Keratinocyte (primary cell): ENCODE data around the gene HELQ. TPM values are rescaled to one million over a fixed set of nuclear protein-coding genes. Genes with fewer than 3 reads are reported as not detected.
A peak's percentile ranks its signal among the peaks of the same experiment; 100 is the strongest.

Source experiments
- DNase-seq: peaks from one replicate; pipeline ENCODE4 v3.0.0-alpha.2; 2011; ENCODE audit warnings: low read depth, missing footprints, low spot score
- FAIRE-seq: peaks from 2 replicates; lab custom pipeline; 2011; peaks lifted over from hg19 to GRCh38; lab: Jason Lieb, UNC
- H2AFZ ChIP-seq: 2 replicates; pipeline ENCODE4 v1.6.0; 2012; ENCODE audit warnings: low read length, control low read depth, inconsistent platforms; ENCODE audit not compliant: control insufficient read depth
- H3K27ac ChIP-seq: 2 replicates; pipeline ENCODE4 v1.5.1; 2011; ENCODE audit warnings: low read length; ENCODE audit not compliant: control insufficient read depth, insufficient read depth
- H3K27me3 ChIP-seq: 3 replicates; pipeline ENCODE4 v1.6.0; 2011; ENCODE audit warnings: low read length; ENCODE audit not compliant: control insufficient read depth, insufficient read depth; ENCODE audit errors: extremely low read depth
- H3K36me3 ChIP-seq, 2 experiments: 2 replicates in 1 of 2; 3 replicates in 1 of 2; pipeline ENCODE4 v1.5.1; 2011; ENCODE audit warnings: low read length in 2 of 2, mild to moderate bottlenecking in 1 of 2; ENCODE audit not compliant: control insufficient read depth in 2 of 2, insufficient read depth in 2 of 2; ENCODE audit errors: extremely low read depth in 1 of 2
- H3K4me1 ChIP-seq: 3 replicates; pipeline ENCODE4 v1.5.1; 2011; ENCODE audit warnings: low read length; ENCODE audit not compliant: control insufficient read depth, insufficient read depth; ENCODE audit errors: extremely low read depth
- H3K4me2 ChIP-seq: 3 replicates; pipeline ENCODE4 v1.6.0; 2011; ENCODE audit warnings: low read depth, low read length; ENCODE audit not compliant: control insufficient read depth, insufficient read depth; ENCODE audit errors: extremely low read depth
- H3K4me3 ChIP-seq, 3 experiments: fragments of 200-600 bp in 1 of 3; sonication (generic) in 1 of 3; 2 replicates in 2 of 3; 3 replicates in 1 of 3; pipeline ENCODE4 v1.5.1; 2011 to 2016; ENCODE audit warnings: low read length in 3 of 3, mild to moderate bottlenecking in 3 of 3, control low read depth in 2 of 3, inconsistent platforms in 1 of 3, low read depth in 1 of 3, mixed read lengths in 1 of 3, mixed run types in 1 of 3, moderate library complexity in 1 of 3; ENCODE audit not compliant: control insufficient read depth in 2 of 3, insufficient read depth in 2 of 3; ENCODE audit errors: extremely low read depth in 1 of 3
- H3K79me2 ChIP-seq: 2 replicates; pipeline ENCODE4 v1.6.0; 2012; ENCODE audit warnings: low read length; ENCODE audit not compliant: control insufficient read depth, insufficient read depth
- H3K9ac ChIP-seq: 3 replicates; pipeline ENCODE4 v1.6.0; 2011; ENCODE audit warnings: low read length; ENCODE audit not compliant: control insufficient read depth, insufficient read depth; ENCODE audit errors: extremely low read depth
- H3K9me1 ChIP-seq: 3 replicates; pipeline ENCODE4 v1.6.0; 2011; ENCODE audit warnings: low read length; ENCODE audit not compliant: control insufficient read depth, insufficient read depth; ENCODE audit errors: extremely low read depth
- H3K9me3 ChIP-seq: 2 replicates; pipeline ENCODE4 v1.5.1; 2012; ENCODE audit warnings: low read depth, low read length; ENCODE audit not compliant: control insufficient read depth
- H4K20me1 ChIP-seq: 3 replicates; pipeline ENCODE4 v1.6.0; 2011; ENCODE audit warnings: low read length; ENCODE audit not compliant: control insufficient read depth, insufficient read depth; ENCODE audit errors: extremely low read depth
- CTCF ChIP-seq, 3 experiments: IDR thresholded peaks in 1 of 3; conservative IDR thresholded peaks in 1 of 3; optimal IDR thresholded peaks in 1 of 3; 2 replicates in 2 of 3; 3 replicates in 1 of 3; pipeline versions ENCODE3 to v1.5.1; 2011; ENCODE audit warnings: low read length in 3 of 3, mild to moderate bottlenecking in 3 of 3, moderate library complexity in 2 of 3, control low read depth in 1 of 3, inconsistent platforms in 1 of 3; ENCODE audit not compliant: insufficient read depth in 2 of 3; ENCODE audit errors: extremely low read depth in 1 of 3
- EZH2 ChIP-seq: IDR thresholded peaks from one replicate; pipeline ENCODE4 v1.6.1; 2012; ENCODE audit warnings: inconsistent platforms, mild to moderate bottlenecking, low read length, moderate library complexity
- dilution Hi-C: fragments of 300-500 bp; cut with MboI; formaldehyde crosslinking; loops from one replicate; pipeline ENCODE4 v1.7.0; 2020; ENCODE audit warnings: low sequenced_read_pairs; ENCODE audit not compliant: extremely low pct_ligation_motif_present
- polyA plus RNA-seq, 5 experiments: library from polyadenylated mRNA; depleted of rRNA in 3 of 5; stranded (reverse) in 3 of 5; stranded (forward) in 1 of 5; unstranded in 1 of 5; fragments of >200 nt; gene quantifications; 1 replicate in 1 of 5; 2 replicates in 3 of 5; 3 replicates in 1 of 5; pipeline versions ENCODE4 v1.2.1 to v1.2.3, GENCODE V29; 2011 to 2012; ENCODE audit warnings: missing spikeins in 2 of 5, low read depth in 1 of 5, low replicate concordance in 1 of 5

HELQ gene
- polyA plus RNA-seq, 1 donor (not counting 4 experiments of a cell fraction or from before 2014, with no cell fraction given), result 10.5 TPM

GRCh38 chr4:83389037-83389720 is 66.4 kb downstream of the HELQ start:
- Histone ChIP-seq H3K27me3 (no peaks in the 10 kb centered on the region), H4K20me1 (no peaks in the 10 kb centered on the region), H3K9me3 (no peaks in the 10 kb centered on the region), H3K4me1 (peaks cover 27% of the 10 kb centered on the region), H3K4me3 (no peak overlapping the region), H2AFZ (no peak overlapping the region), H3K9ac (no peak overlapping the region), H3K4me2 (peak overlapping the region; percentile 25), H3K9me1 (no peaks in the 10 kb centered on the region), H3K27ac (no peak overlapping the region), H3K36me3 (no peaks in the 10 kb centered on the region), H3K79me2 (no peaks in the 10 kb centered on the region)
- DNase-seq (peak; percentile 13), FAIRE-seq (peak; percentile 51)
- dilution Hi-C loops, result no loop called here
- TF ChIP-seq CTCF (optimal IDR thresholded peaks at IDR 0.05 in 1 of 3, IDR thresholded peaks at IDR 0.05 in 1 of 3, conservative IDR thresholded peaks at IDR 0.05 in 1 of 3; ENCODE audit: extremely low read depth in 1 of 3, insufficient read depth in 2 of 3, low read length in 3 of 3), result no peak
- TF ChIP-seq EZH2, result no peak

- H3K4me1 ChIP-seq, result peaks cover 27% of the 10 kb centered on the region
- no peaks in the 10 kb centered on the region for H4K20me1 ChIP-seq
- DNase-seq (no peak), FAIRE-seq (no peak)
- no peaks in the 10 kb centered on the region for H3K27me3 ChIP-seq
- H3K9me3 ChIP-seq, result no peaks in the 10 kb centered on the region
- no peak overlapping the region for H3K27ac ChIP-seq
- dilution Hi-C loops, result no loop called here
- H3K4me2 ChIP-seq, result no peak overlapping the region
- TF ChIP-seq CTCF (optimal IDR thresholded peaks at IDR 0.05 in 1 of 3, IDR thresholded peaks at IDR 0.05 in 1 of 3, conservative IDR thresholded peaks at IDR 0.05 in 1 of 3; ENCODE audit: extremely low read depth in 1 of 3, insufficient read depth in 2 of 3, low read length in 3 of 3) (no peak), EZH2 (no peak)
- no peaks in the 10 kb centered on the region for H3K36me3 ChIP-seq
- H2AFZ ChIP-seq, result no peak overlapping the region
- H3K79me2 ChIP-seq, result no peaks in the 10 kb centered on the region
- no peak overlapping the region for H3K9ac ChIP-seq
- no peak overlapping the region for H3K4me3 ChIP-seq
- H3K9me1 ChIP-seq, result no peaks in the 10 kb centered on the region
Measured at GRCh38 chr4:83388313-83388676, 67.3 kb downstream of the HELQ start.
